GM21717 (cell line): ENCODE data around the gene LMAN1.

Experiments used
- ATAC-seq: cut with Tn5 transposase; IDR thresholded peaks from one replicate; pipeline ENCODE4 v1.9.1; 2021; ENCODE audit warnings: mild to moderate bottlenecking, moderate library complexity; ENCODE audit not compliant: unreplicated experiment

Gene LMAN1

DNA sequence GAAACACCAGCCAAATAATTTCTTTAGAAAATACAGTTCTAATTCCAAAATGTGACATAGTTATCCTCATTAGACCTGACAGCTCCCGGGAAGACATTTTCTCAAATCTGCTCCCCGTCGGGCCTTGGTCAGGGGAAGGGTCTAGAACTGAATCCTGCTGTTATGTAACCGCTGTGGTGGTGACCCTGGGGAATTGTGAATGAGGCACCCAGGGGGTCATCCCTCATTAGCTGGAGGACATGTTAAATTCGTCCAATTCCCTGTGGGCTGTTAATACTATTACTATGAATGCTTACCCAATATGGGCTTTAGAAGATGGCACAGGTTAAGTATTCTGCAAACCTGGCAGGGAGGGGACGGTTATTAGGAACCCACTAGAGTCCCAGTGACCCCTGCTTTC lies 52.4 kb downstream of the LMAN1 start:
- ATAC-seq = no peak

DNA sequence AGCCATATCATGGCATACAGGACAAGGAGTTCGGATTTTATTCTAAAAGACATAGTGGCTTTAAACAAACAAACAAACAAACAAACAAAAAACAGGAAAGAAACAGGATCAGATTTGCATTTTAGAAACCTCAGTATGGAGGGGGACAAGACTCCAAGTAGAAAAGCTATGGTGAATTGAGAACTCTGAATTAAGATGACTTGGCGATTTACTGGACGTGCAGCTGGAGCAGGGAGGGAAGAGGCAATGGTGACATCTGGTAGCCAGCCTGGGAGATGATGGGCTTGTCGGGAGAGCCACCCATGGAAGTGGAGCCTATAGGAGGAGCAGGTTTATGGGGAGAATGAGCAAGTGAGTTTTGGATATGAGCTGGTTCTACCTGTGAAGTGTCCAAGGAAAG lies 53.8 kb downstream of the LMAN1 start:
- no peak for ATAC-seq

DNA sequence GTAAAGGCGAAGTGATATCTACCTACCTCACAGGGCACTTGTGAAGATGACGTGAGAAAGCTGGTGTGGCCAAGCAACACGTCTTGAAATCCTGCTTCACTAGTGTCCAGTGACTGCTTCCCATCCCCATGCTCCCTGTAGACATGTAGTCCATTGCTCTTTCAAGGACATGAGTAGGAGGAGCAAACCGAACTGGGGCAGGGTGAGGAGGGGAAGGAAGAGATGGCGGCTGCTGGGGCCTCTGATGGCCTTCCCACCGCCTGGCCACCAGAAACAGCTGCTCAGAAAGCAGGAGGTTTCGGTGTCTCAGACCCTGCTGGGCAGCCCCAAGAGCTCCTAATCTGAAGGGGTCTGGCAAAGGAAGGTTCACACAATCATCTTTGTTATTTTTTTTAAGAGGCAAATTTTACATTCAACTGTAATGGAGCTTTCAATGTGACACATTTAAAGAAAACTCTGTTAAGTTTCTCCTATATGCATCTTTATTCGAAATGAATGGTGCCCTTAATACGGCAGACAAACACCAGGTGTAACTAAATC lies 55.3 kb downstream of the LMAN1 start:
- ATAC-seq = no peak

DNA sequence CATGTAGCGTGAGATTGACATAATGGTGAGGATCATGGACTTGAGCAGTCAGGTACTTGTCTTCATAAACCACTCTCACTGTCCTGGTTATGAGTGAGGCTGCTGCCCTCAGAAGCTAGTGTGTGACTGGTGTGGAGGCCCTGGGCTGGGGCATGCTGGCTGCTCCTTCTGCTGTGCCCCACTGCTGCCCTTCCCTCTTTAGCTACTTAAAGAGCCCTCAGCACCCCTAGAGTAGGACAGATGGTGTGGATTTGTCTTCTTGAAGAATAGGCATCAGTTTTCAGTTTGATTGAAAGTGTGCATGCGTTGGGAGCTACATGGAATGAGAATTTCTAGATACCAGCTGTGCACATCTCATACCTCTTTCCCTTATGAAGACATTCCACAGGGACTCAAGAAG lies 56.1 kb downstream of the LMAN1 start:
- ATAC-seq = no peak

DNA sequence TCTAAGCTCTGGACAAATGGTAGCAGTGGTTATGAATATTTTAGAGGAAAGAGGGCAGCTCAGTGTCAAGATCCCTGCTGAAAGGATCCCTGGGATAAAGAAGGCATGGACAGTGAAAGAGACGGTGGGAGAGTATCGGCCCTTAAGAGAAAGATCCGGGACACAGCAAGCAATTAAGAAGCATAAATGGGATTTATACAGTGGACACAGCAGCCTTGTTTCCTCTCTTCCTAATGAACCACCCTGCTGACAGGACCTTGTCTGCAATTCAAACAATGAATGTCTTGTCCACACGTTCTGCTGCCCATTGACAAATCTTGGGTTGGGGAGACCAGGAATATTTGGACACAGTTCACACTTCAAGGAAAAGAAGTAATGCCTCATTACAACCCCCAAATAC lies 57.1 kb downstream of the LMAN1 start:
- ATAC-seq = no peak

DNA sequence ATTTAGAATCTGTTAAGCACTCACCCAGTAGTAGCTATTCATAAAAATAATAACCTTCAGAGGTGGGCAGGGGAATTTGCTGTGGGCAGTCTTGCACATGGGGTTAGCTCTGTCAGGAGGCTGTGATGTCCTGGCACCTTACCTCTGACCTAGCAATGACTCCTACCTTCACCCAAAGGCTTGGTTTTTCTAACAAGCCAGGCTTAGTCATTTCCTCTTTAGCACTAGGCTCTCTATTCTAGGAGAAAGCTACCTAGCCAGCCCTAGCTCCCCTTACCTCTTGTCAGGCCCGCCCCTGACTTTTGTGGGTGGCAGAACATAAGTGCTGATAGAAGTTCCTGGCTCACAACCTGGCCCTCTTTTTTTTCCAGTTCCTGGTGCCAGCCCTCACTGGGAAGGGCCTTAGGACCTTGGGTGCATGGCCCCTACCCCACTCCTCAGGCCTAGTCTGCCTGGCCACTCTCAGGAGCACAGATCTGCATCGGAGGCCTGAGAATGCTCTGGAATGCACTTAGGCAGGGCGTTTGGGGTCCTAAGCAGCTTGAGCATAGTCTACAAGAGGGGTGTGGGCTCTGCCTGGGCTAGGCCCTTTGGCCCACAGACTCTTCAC lies 58.3 kb downstream of the LMAN1 start:
- ATAC-seq = no peak

DNA sequence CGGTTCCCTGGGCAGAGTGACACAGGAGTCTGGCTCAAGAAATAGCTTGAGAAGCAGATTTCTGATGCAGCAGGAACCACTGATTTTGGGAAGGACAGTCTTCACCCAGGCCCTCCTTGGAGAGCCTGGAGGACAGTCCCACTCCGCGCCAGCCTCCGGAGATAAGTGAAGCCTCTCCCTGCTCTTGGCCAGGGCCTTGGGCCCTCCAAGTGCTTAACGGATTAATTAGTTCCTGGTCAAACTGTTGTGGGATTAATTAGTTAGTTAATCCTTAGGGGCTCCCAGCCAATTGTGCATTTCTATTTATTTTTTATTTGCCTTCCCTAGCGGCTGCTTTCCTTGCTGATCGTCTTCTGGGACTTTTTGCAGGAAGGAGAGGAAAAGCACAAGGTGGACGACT lies 60.2 kb downstream of the LMAN1 start:
- no peak for ATAC-seq

DNA sequence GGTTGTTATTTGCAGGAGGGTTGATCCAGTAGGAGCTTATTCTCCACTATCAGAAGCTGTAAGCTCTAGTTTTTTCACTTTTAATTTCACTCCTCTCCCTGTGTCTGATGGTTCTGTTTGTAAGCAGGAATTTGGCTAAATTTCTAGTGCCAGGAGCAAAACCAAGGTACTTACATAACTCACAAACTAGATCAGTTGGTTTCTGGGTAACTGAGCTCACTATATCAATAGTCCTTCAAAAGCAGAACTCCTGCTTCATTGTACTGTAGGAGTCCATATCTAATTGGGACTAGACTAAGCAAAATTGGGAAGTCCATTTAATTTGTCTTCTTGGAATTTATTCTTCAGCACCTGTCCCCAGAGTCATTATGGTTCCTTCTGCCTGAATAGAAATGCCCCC lies 65.7 kb downstream of the LMAN1 start:
- ATAC-seq = no peak

DNA sequence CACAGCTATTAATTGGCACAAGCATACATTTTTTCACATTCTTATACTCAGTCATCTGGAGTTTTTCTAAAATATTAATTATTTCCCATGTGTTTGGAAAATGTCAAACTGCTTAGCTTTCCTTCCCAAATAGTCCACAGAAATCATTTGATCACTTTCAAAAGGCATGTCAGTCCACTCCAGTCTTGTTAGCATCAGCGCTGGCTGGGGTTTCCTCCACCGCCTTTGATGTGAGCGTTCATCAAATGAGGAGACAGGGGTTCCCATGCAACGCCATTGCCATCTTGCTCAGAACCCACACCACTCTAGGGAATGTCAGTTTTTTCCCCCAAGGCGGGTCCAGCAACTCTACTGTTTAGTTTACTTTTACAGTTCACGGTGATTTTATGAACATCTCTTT lies 72.7 kb downstream of the LMAN1 start:
- no peak for ATAC-seq

DNA sequence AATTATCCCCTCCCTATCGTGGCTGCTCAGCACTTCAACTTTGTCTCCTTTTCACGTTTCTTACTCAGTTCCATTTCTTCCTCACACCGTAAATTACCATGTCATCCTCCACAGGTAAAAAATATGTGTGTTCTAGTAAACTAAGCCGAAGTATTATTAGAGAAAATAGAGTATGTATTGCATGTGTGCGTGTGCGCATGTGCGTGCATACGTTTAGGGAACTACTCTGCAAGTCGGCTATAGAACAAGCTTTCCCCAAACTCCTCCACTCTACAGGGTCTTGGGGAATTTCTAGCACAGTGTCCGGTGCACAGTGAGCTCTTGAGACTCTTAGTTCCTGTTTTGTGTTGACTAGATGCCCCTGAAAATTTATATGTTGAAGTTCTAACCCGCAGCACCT lies 76.7 kb downstream of the LMAN1 start:
- ATAC-seq = no peak

DNA sequence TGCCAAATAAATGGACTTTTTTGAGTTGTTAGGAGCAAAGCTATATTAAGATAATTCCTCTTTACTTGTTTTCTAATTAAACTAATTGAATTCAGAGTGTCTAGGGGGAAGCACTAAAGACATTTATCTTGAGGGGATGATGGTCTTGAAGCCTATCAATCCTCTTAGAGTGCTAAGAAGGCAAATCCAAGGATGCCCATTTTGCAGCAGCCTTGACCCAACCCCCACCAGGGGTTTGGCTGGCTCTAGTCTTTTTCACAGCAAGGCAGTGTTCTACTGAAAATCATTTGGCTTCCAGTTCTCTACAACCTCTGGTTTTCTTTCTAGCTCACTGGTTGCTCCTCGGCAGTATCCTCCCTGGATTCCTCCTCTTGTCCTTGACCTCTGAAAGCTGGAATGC lies 79.3 kb downstream of the LMAN1 start:
- no peak for ATAC-seq

DNA sequence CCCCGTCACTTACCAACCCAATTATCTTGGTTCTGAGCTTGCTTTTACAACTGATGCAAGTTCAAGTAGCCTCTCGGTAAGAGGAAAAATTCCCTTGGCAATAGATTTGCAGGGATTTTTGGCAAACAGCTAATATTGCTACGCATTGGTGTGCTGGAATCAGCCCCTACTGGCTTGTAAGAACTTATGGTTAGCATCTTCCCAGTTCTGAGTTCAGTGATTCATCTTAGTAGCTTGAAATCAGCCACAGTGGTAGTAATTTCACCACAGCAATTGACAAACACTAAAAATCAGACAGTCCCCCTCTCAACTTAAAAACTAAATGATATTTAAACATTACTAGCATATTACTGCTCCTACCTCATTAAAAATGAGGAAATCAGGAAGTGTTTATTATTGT lies 79.9 kb downstream of the LMAN1 start:
- ATAC-seq = no peak

DNA sequence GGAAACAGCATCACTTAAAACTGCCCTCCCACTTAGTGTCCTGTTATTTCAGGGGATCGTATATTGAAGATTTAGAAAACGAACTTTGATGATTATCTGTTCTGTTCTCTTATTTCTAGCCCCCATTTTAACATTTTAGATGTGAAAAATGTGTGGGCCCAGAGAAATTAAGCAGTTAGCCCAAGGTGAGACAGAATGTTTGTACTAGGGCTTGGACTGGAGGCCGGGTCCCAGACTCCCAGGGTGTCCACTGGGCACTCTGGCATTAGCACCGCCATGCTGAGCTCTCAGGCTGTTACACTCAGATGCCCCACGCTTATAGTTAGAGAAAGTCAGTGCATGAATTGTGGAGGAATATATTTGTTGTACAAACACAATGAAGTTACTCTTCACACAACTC lies 80.3 kb downstream of the LMAN1 start:
- no peak for ATAC-seq
